Keratinocyte (primary cell): Measurements from ENCODE around the gene PGAP3. TPM values are rescaled to one million over a fixed set of nuclear protein-coding genes. Genes with fewer than 3 reads are reported as not detected.
A peak's percentile ranks its signal among the peaks of the same experiment; 100 is the strongest.

ENCODE experiments used
- DNase-seq: peaks from one replicate; pipeline ENCODE4 v3.0.0-alpha.2; 2011; ENCODE audit warnings: low read depth, missing footprints, low spot score
- FAIRE-seq: peaks from 2 replicates; lab custom pipeline; 2011; peaks lifted over from hg19 to GRCh38; lab: Jason Lieb, UNC
- H2AFZ ChIP-seq: 2 replicates; pipeline ENCODE4 v1.6.0; 2012; ENCODE audit warnings: low read length, control low read depth, inconsistent platforms; ENCODE audit not compliant: control insufficient read depth
- H3K27ac ChIP-seq: 2 replicates; pipeline ENCODE4 v1.5.1; 2011; ENCODE audit warnings: low read length; ENCODE audit not compliant: control insufficient read depth, insufficient read depth
- H3K27me3 ChIP-seq: 3 replicates; pipeline ENCODE4 v1.6.0; 2011; ENCODE audit warnings: low read length; ENCODE audit not compliant: control insufficient read depth, insufficient read depth; ENCODE audit errors: extremely low read depth
- H3K36me3 ChIP-seq, 2 experiments: 2 replicates in 1 of 2; 3 replicates in 1 of 2; pipeline ENCODE4 v1.5.1; 2011; ENCODE audit warnings: low read length in 2 of 2, mild to moderate bottlenecking in 1 of 2; ENCODE audit not compliant: control insufficient read depth in 2 of 2, insufficient read depth in 2 of 2; ENCODE audit errors: extremely low read depth in 1 of 2
- H3K4me1 ChIP-seq: 3 replicates; pipeline ENCODE4 v1.5.1; 2011; ENCODE audit warnings: low read length; ENCODE audit not compliant: control insufficient read depth, insufficient read depth; ENCODE audit errors: extremely low read depth
- H3K4me2 ChIP-seq: 3 replicates; pipeline ENCODE4 v1.6.0; 2011; ENCODE audit warnings: low read depth, low read length; ENCODE audit not compliant: control insufficient read depth, insufficient read depth; ENCODE audit errors: extremely low read depth
- H3K4me3 ChIP-seq, 3 experiments: fragments of 200-600 bp in 1 of 3; sonication (generic) in 1 of 3; 2 replicates in 2 of 3; 3 replicates in 1 of 3; pipeline ENCODE4 v1.5.1; 2011 to 2016; ENCODE audit warnings: low read length in 3 of 3, mild to moderate bottlenecking in 3 of 3, control low read depth in 2 of 3, inconsistent platforms in 1 of 3, low read depth in 1 of 3, mixed read lengths in 1 of 3, mixed run types in 1 of 3, moderate library complexity in 1 of 3; ENCODE audit not compliant: control insufficient read depth in 2 of 3, insufficient read depth in 2 of 3; ENCODE audit errors: extremely low read depth in 1 of 3
- H3K79me2 ChIP-seq: 2 replicates; pipeline ENCODE4 v1.6.0; 2012; ENCODE audit warnings: low read length; ENCODE audit not compliant: control insufficient read depth, insufficient read depth
- H3K9ac ChIP-seq: 3 replicates; pipeline ENCODE4 v1.6.0; 2011; ENCODE audit warnings: low read length; ENCODE audit not compliant: control insufficient read depth, insufficient read depth; ENCODE audit errors: extremely low read depth
- H3K9me1 ChIP-seq: 3 replicates; pipeline ENCODE4 v1.6.0; 2011; ENCODE audit warnings: low read length; ENCODE audit not compliant: control insufficient read depth, insufficient read depth; ENCODE audit errors: extremely low read depth
- H3K9me3 ChIP-seq: 2 replicates; pipeline ENCODE4 v1.5.1; 2012; ENCODE audit warnings: low read depth, low read length; ENCODE audit not compliant: control insufficient read depth
- H4K20me1 ChIP-seq: 3 replicates; pipeline ENCODE4 v1.6.0; 2011; ENCODE audit warnings: low read length; ENCODE audit not compliant: control insufficient read depth, insufficient read depth; ENCODE audit errors: extremely low read depth
- CTCF ChIP-seq, 3 experiments: IDR thresholded peaks in 1 of 3; conservative IDR thresholded peaks in 1 of 3; optimal IDR thresholded peaks in 1 of 3; 2 replicates in 2 of 3; 3 replicates in 1 of 3; pipeline versions ENCODE3 to v1.5.1; 2011; ENCODE audit warnings: low read length in 3 of 3, mild to moderate bottlenecking in 3 of 3, moderate library complexity in 2 of 3, control low read depth in 1 of 3, inconsistent platforms in 1 of 3; ENCODE audit not compliant: insufficient read depth in 2 of 3; ENCODE audit errors: extremely low read depth in 1 of 3
- EZH2 ChIP-seq: IDR thresholded peaks from one replicate; pipeline ENCODE4 v1.6.1; 2012; ENCODE audit warnings: inconsistent platforms, mild to moderate bottlenecking, low read length, moderate library complexity
- dilution Hi-C: fragments of 300-500 bp; cut with MboI; formaldehyde crosslinking; loops from one replicate; pipeline ENCODE4 v1.7.0; 2020; ENCODE audit warnings: low sequenced_read_pairs; ENCODE audit not compliant: extremely low pct_ligation_motif_present
- polyA plus RNA-seq, 5 experiments: library from polyadenylated mRNA; depleted of rRNA in 3 of 5; stranded (reverse) in 3 of 5; stranded (forward) in 1 of 5; unstranded in 1 of 5; fragments of >200 nt; gene quantifications; 1 replicate in 1 of 5; 2 replicates in 3 of 5; 3 replicates in 1 of 5; pipeline versions ENCODE4 v1.2.1 to v1.2.3, GENCODE V29; 2011 to 2012; ENCODE audit warnings: missing spikeins in 2 of 5, low read depth in 1 of 5, low replicate concordance in 1 of 5

Gene PGAP3
- polyA plus RNA-seq, 1 donor (not counting 4 experiments of a cell fraction or from before 2014, with no cell fraction given), result 5.6 TPM

- H3K9ac ChIP-seq, result peak overlapping the region; percentile 76
- H3K9me1 ChIP-seq, result no peaks in the 10 kb centered on the region
- dilution Hi-C loops, result no loop called here
- H3K36me3 ChIP-seq, result no peaks in the 10 kb centered on the region
- FAIRE-seq (no peak), DNase-seq (no peak)
- H3K4me1 ChIP-seq, result peaks cover 14% of the 10 kb centered on the region
- no peaks in the 10 kb centered on the region for H4K20me1 ChIP-seq
- H3K79me2 ChIP-seq, result no peaks in the 10 kb centered on the region
- no peaks in the 10 kb centered on the region for H3K27me3 ChIP-seq
- H2AFZ ChIP-seq, result peak overlapping the region; percentile 69
- no peaks in the 10 kb centered on the region for H3K9me3 ChIP-seq
- TF ChIP-seq CTCF (optimal IDR thresholded peaks at IDR 0.05 in 1 of 3, IDR thresholded peaks at IDR 0.05 in 1 of 3, conservative IDR thresholded peaks at IDR 0.05 in 1 of 3; ENCODE audit: extremely low read depth in 1 of 3, insufficient read depth in 2 of 3, low read length in 3 of 3) (peak in 1 of 3 experiments; percentile 16), EZH2 (no peak)
- H3K4me3 ChIP-seq, result peak overlapping the region in 2 of 3 experiments; percentile 73 to 84
- H3K4me2 ChIP-seq, result peak overlapping the region; percentile 97
- H3K27ac ChIP-seq, result no peak overlapping the region
Measured at GRCh38 chr17:39688945-39689344, 1.1 kb upstream of the PGAP3 start.

GRCh38 chr17:39688475-39688835 lies 598 bp upstream of the PGAP3 start:
- no peak for FAIRE-seq
- H2AFZ ChIP-seq, result peak overlapping the region; percentile 69
- no peaks in the 10 kb centered on the region for H3K79me2 ChIP-seq
- H3K9ac ChIP-seq, result peak overlapping the region; percentile 76
- H3K4me1 ChIP-seq, result peaks cover 14% of the 10 kb centered on the region
- H3K27me3 ChIP-seq, result no peaks in the 10 kb centered on the region
- no peak for DNase-seq
- H3K36me3 ChIP-seq, result no peaks in the 10 kb centered on the region
- no peaks in the 10 kb centered on the region for H4K20me1 ChIP-seq
- TF ChIP-seq CTCF (optimal IDR thresholded peaks at IDR 0.05 in 1 of 3, IDR thresholded peaks at IDR 0.05 in 1 of 3, conservative IDR thresholded peaks at IDR 0.05 in 1 of 3; ENCODE audit: extremely low read depth in 1 of 3, insufficient read depth in 2 of 3, low read length in 3 of 3) (no peak), EZH2 (no peak)
- no peaks in the 10 kb centered on the region for H3K9me1 ChIP-seq
- peak overlapping the region; percentile 97 for H3K4me2 ChIP-seq
- no peaks in the 10 kb centered on the region for H3K9me3 ChIP-seq
- dilution Hi-C loops, result no loop called here
- peak overlapping the region; percentile 47 to 84 (median 73) for H3K4me3 ChIP-seq
- peak overlapping the region; percentile 57 for H3K27ac ChIP-seq
